Gastrocnemius medialis (tissue), 4 donors: ENCODE results near the gene PHF20. TPM values are rescaled to one million over a fixed set of nuclear protein-coding genes. Genes with fewer than 3 reads are reported as not detected.
A peak's percentile ranks its signal among the peaks of the same experiment; 100 is the strongest.

ENCODE experiments used
- ATAC-seq, 2 donors: fragments of 150-250 bp; one replicate each; pipeline ENCODE4 v1.9.1; 2016
- DNase-seq, 2 donors: peaks; one replicate each; pipeline ENCODE4 v3.0.0-alpha.2; 2019
- H3K27ac ChIP-seq, 4 donors: fragments of 200-600 bp; sonication (generic); 1 replicate in 1 of 4; 2 replicates in 3 of 4; pipeline ENCODE4 v1.5.1; 2016 to 2018; ENCODE audit warnings: mild to moderate bottlenecking in 2 of 4, moderate library complexity in 1 of 4
- H3K27me3 ChIP-seq, 3 donors: fragments of 200-600 bp; sonication (generic) in 2 of 3; 1 replicate in 1 of 3; 2 replicates in 2 of 3; pipeline versions ENCODE4 v1.5.1 to v1.6.0; 2016 to 2019; ENCODE audit warnings: mild to moderate bottlenecking in 1 of 3, moderate library complexity in 1 of 3
- H3K36me3 ChIP-seq, 2 donors: fragments of 200-600 bp; sonication (generic) in 1 of 2; one replicate each; pipeline ENCODE4 v1.5.1; 2017 to 2018
- H3K4me1 ChIP-seq, 2 donors: fragments of 200-600 bp; sonication (generic) in 1 of 2; one replicate each; pipeline ENCODE4 v1.5.1; 2016 to 2017; ENCODE audit warnings: mild to moderate bottlenecking in 2 of 2
- H3K4me3 ChIP-seq, 4 donors: fragments of 200-600 bp; sonication (generic) in 3 of 4; 1 replicate in 1 of 4; 2 replicates in 3 of 4; pipeline ENCODE4 v1.5.1; 2016 to 2019; ENCODE audit warnings: mild to moderate bottlenecking in 2 of 4
- H3K9me3 ChIP-seq, 3 donors: fragments of 200-600 bp; sonication (generic) in 2 of 3; 1 replicate in 1 of 3; 2 replicates in 2 of 3; pipeline ENCODE4 v1.5.1; 2016 to 2019
- POLR2A ChIP-seq, 2 donors: fragments of 450-650 bp; IDR thresholded peaks; one replicate each; pipeline ENCODE4 v1.6.1; 2017; ENCODE audit warnings: antibody characterized with exemption in 2 of 2, mild to moderate bottlenecking in 2 of 2, moderate library complexity in 2 of 2
- in situ Hi-C, 4 donors: fragments of 200-750 bp; cut with MboI; loops; one replicate each; pipeline versions ENCODE4 v1.15.0 to v1.8.0; 2017; ENCODE audit warnings: low sequenced_read_pairs in 4 of 4
- intact Hi-C: fragments of 100-400 bp; cut with DNase I; formaldehyde crosslinking; loops from one replicate; pipeline ENCODE4 v1.15.1; 2023; ENCODE audit warnings: low total_unique reads
- total RNA-seq, 4 donors: library from RNA; depleted of rRNA; stranded (reverse); fragments of >200 nt; gene quantifications; one replicate each; pipeline versions ENCODE4 v1.1.0 to v1.2.3, GENCODE V29; 2016
- TF ChIP-seq, protein P1 (sequence below), 5 experiments: fragments of 450-650 bp in 3 of 5; fragments of 200-600 bp in 2 of 5; sonication (generic) in 2 of 5; IDR thresholded peaks in 4 of 5; conservative IDR thresholded peaks in 1 of 5; 1 replicate in 4 of 5; 2 replicates in 1 of 5; pipeline ENCODE4 v1.5.1; 2016 to 2019; ENCODE audit warnings: antibody characterized with exemption in 5 of 5, mild to moderate bottlenecking in 3 of 5, moderate library complexity in 3 of 5

The PHF20 gene
- total RNA-seq, 4 donors from 2014 or later, result 72.6 to 91.9 (median 82.2) TPM

GRCh38 chr20:35807877-35808276, 36.1 kb downstream of the PHF20 start:
- Histone ChIP-seq H3K36me3 (peaks cover 0 to 25% of the 10 kb centered on the region in 2 donors), H3K9me3 (no peaks in the 10 kb centered on the region), H3K4me1 (peaks cover 0 to 4% of the 10 kb centered on the region in 2 donors), H3K27ac (no peak overlapping the region), H3K27me3 (no peaks in the 10 kb centered on the region), H3K4me3 (no peak overlapping the region)
- in situ Hi-C loops, result no loop called here
- no peak for ATAC-seq
- TF ChIP-seq, protein P1, sequence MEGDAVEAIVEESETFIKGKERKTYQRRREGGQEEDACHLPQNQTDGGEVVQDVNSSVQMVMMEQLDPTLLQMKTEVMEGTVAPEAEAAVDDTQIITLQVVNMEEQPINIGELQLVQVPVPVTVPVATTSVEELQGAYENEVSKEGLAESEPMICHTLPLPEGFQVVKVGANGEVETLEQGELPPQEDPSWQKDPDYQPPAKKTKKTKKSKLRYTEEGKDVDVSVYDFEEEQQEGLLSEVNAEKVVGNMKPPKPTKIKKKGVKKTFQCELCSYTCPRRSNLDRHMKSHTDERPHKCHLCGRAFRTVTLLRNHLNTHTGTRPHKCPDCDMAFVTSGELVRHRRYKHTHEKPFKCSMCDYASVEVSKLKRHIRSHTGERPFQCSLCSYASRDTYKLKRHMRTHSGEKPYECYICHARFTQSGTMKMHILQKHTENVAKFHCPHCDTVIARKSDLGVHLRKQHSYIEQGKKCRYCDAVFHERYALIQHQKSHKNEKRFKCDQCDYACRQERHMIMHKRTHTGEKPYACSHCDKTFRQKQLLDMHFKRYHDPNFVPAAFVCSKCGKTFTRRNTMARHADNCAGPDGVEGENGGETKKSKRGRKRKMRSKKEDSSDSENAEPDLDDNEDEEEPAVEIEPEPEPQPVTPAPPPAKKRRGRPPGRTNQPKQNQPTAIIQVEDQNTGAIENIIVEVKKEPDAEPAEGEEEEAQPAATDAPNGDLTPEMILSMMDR (IDR thresholded peaks at IDR 0.05 in 4 of 5, conservative IDR thresholded peaks at IDR 0.05 in 1 of 5), result no peak
- no peak for TF ChIP-seq POLR2A (IDR thresholded peaks at IDR 0.05)
- no peak for DNase-seq
- intact Hi-C loops, result no loop called here

GRCh38 chr20:35820715-35821114, 48.9 kb downstream of the PHF20 start:
- Histone ChIP-seq H3K4me3 (no peak overlapping the region), H3K4me1 (peaks cover 15 to 29% of the 10 kb centered on the region in 2 donors), H3K36me3 (no peaks in the 10 kb centered on the region), H3K9me3 (no peaks in the 10 kb centered on the region), H3K27ac (peak overlapping the region; percentile 56 to 79 (median 68)), H3K27me3 (no peaks in the 10 kb centered on the region)
- DNase-seq (peak; percentile 23 to 64), ATAC-seq (peak; percentile 92 to 94)
- in situ Hi-C loops, result no loop called here
- TF ChIP-seq, protein P1 (IDR thresholded peaks at IDR 0.05 in 4 of 5, conservative IDR thresholded peaks at IDR 0.05 in 1 of 5), result no peak
- no peak for TF ChIP-seq POLR2A (IDR thresholded peaks at IDR 0.05)
- intact Hi-C loops, result no loop called here

DNA sequence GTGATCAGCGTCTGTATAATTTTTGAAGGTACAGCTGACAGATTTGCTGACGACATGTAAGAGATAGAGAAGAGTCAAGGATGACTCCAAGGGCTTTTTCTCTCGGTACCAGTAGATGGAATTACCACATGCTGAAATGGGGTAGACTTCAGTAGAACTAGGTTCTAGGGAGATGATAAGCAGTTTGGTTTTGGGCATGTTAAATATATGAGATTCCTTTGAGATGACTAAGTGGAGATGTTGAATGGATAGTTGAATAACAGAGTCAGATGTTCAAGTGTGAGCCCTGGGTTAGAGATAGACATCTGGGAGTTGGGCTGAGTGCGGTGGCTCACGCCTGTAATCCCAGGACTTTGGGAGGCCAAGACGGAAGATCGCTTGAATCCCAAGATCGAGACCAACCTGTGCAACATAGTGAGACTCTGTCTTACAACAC, 50.0 kb downstream of the PHF20 start:
- no peaks in the 10 kb centered on the region for H3K9me3 ChIP-seq
- in situ Hi-C loops, result no loop called here
- peak overlapping the region; percentile 56 to 79 (median 68) for H3K27ac ChIP-seq
- ATAC-seq (no peak), DNase-seq (no peak)
- intact Hi-C loops, result no loop called here
- H3K4me3 ChIP-seq, result no peak overlapping the region
- H3K4me1 ChIP-seq, result peaks cover 15 to 29% of the 10 kb centered on the region in 2 donors
- TF ChIP-seq POLR2A (IDR thresholded peaks at IDR 0.05), result no peak
- TF ChIP-seq, protein P1 (IDR thresholded peaks at IDR 0.05 in 4 of 5, conservative IDR thresholded peaks at IDR 0.05 in 1 of 5), result no peak
- H3K27me3 ChIP-seq, result no peaks in the 10 kb centered on the region
- H3K36me3 ChIP-seq, result no peaks in the 10 kb centered on the region

- Histone ChIP-seq H3K4me3 (no peak overlapping the region), H3K36me3 (no peaks in the 10 kb centered on the region), H3K27ac (no peak overlapping the region), H3K9me3 (no peaks in the 10 kb centered on the region), H3K4me1 (peaks cover 19 to 31% of the 10 kb centered on the region in 2 donors), H3K27me3 (no peaks in the 10 kb centered on the region)
- in situ Hi-C loops (no loop called here), intact Hi-C loops (no loop called here)
- ATAC-seq (no peak), DNase-seq (no peak)
- TF ChIP-seq, protein P1 (IDR thresholded peaks at IDR 0.05 in 4 of 5, conservative IDR thresholded peaks at IDR 0.05 in 1 of 5), result no peak
- TF ChIP-seq POLR2A (IDR thresholded peaks at IDR 0.05), result no peak
Measured at GRCh38 chr20:35823147-35823546, 51.3 kb downstream of the PHF20 start.

GRCh38 chr20:35823937-35824336, 52.1 kb downstream of the PHF20 start:
- in situ Hi-C loops (no loop called here), intact Hi-C loops (no loop called here)
- Histone ChIP-seq H3K36me3 (no peaks in the 10 kb centered on the region), H3K9me3 (no peaks in the 10 kb centered on the region), H3K4me3 (no peak overlapping the region), H3K4me1 (peaks cover 21 to 33% of the 10 kb centered on the region in 2 donors), H3K27me3 (no peaks in the 10 kb centered on the region), H3K27ac (no peak overlapping the region)
- ATAC-seq (no peak), DNase-seq (no peak)
- TF ChIP-seq, protein P1 (IDR thresholded peaks at IDR 0.05 in 4 of 5, conservative IDR thresholded peaks at IDR 0.05 in 1 of 5), result no peak
- TF ChIP-seq POLR2A (IDR thresholded peaks at IDR 0.05), result no peak
